ENCODE results near the gene GDI1. TPM values are rescaled to one million over a fixed set of nuclear protein-coding genes. Genes with fewer than 3 reads are reported as not detected.
"Not testable (repeated sequence)": the region's sequence is repeated elsewhere in the genome, so short reads cannot be mapped to it uniquely, and the experiment has no call there.

The GDI1 gene
- total RNA-seq, 1 donor from 2014 or later = 144 TPM

GRCh38 chrX:154398668-154399526 is 38.1 kb upstream of the GDI1 start:
- TF ChIP-seq, protein P1, sequence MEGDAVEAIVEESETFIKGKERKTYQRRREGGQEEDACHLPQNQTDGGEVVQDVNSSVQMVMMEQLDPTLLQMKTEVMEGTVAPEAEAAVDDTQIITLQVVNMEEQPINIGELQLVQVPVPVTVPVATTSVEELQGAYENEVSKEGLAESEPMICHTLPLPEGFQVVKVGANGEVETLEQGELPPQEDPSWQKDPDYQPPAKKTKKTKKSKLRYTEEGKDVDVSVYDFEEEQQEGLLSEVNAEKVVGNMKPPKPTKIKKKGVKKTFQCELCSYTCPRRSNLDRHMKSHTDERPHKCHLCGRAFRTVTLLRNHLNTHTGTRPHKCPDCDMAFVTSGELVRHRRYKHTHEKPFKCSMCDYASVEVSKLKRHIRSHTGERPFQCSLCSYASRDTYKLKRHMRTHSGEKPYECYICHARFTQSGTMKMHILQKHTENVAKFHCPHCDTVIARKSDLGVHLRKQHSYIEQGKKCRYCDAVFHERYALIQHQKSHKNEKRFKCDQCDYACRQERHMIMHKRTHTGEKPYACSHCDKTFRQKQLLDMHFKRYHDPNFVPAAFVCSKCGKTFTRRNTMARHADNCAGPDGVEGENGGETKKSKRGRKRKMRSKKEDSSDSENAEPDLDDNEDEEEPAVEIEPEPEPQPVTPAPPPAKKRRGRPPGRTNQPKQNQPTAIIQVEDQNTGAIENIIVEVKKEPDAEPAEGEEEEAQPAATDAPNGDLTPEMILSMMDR (conservative IDR thresholded peaks at IDR 0.05; ENCODE audit: low read depth, low read length) = peak; percentile 71
- DNase-seq (ENCODE audit: low read depth) = no peak
- H3K4me3 ChIP-seq (ENCODE audit: low read depth, low read length) = peak overlapping the region; percentile 84

GRCh38 chrX:154399527-154400368 is 37.2 kb upstream of the GDI1 start:
- H3K4me3 ChIP-seq (ENCODE audit: low read depth, low read length) = peak overlapping the region; percentile 84
- TF ChIP-seq, protein P1 (conservative IDR thresholded peaks at IDR 0.05; ENCODE audit: low read depth, low read length) = no peak
- DNase-seq (ENCODE audit: low read depth) = no peak

DNA sequence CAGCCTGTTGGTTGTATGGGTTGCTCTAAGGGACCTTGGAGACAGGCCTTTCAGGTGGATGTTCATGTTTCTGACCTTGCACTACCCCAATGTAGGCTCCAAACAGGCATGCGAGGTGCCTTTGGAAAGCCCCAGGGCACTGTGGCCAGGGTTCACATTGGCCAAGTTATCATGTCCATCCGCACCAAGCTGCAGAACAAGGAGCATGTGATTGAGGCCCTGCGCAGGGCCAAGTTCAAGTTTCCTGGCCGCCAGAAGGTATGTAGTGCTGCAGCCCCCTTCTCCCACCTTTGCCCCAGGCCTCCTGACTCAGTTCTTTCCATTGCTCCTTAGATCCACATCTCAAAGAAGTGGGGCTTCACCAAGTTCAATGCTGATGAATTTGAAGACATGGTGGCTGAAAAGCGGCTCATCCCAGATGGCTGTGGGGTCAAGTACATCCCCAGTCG is 36.6 kb upstream of the GDI1 start:
- H3K4me3 ChIP-seq (ENCODE audit: low read depth, low read length) = peak overlapping the region; percentile 84
- DNase-seq (ENCODE audit: low read depth) = not testable (repeated sequence)

- TF ChIP-seq, protein P1 (conservative IDR thresholded peaks at IDR 0.05; ENCODE audit: low read depth, low read length) = no peak
- DNase-seq (ENCODE audit: low read depth) = no peak
- no peak overlapping the region for H3K4me3 ChIP-seq (ENCODE audit: low read depth, low read length)
Measured at GRCh38 chrX:154401045-154401799, 35.7 kb upstream of the GDI1 start.

DNA sequence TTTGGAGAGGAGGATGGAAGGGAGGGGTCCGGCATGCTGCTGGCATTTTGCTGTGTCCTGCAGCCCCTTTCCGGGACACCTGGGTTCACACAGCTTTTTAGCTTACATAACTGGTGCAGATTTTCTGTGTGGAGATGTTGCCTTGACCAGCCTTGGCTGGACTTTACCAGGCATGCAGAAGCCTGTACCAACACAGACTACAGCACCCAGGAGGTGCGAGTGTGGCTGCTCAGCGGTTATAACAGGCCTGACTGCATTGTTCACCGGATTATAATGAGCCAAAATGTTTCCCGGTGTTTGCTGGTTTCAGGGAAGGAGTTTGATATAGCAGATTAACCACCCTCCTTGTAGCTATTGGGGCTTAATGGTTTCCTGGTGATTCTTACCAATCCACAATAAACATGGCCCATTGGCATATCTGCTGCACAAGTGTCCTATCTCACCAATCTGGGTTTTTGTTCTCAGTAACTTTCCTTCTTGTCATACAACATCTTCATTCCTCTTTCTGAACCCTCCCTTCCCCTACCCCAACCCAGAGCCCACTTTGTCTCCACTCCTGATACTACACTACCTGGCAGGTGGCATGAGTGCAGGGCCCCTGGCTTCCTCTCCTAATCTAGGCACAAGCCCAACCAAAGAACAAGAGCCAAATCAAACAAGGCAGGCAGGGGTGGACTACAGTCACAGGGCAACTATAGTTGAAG is 34.9 kb upstream of the GDI1 start:
- no peak for DNase-seq (ENCODE audit: low read depth)
- TF ChIP-seq, protein P1 (conservative IDR thresholded peaks at IDR 0.05; ENCODE audit: low read depth, low read length) = no peak
- no peak overlapping the region for H3K4me3 ChIP-seq (ENCODE audit: low read depth, low read length)

DNA sequence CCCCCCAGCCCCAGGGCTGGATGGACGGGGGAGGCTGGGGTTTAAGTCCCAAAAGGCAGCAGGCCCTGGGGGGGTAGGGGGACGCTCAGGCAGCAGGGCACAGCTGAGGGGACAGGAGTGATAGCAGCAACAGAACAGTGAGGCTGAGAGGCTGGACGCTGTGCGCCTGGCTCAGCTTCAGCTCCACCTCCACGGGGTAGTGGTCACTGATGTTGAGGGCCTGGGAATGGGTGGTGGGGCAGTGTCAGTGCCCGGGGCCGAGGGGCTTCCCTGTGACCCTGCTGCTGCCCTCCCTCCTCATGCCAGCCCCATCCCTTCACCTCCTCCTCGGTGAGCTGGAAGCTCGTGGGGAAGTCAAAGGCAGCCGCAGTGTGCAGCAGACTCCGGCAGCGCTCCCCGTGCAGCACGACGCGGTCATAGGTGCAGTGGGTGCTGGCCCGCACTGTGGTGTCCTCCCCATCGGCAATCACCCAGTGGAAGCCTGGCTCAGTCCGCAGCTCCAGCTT is 34.3 kb upstream of the GDI1 start:
- no peak for DNase-seq (ENCODE audit: low read depth)
- TF ChIP-seq, protein P1 (conservative IDR thresholded peaks at IDR 0.05; ENCODE audit: low read depth, low read length) = no peak
- no peak overlapping the region for H3K4me3 ChIP-seq (ENCODE audit: low read depth, low read length)
